ENCODE data around the gene PTRH1. TPM values are rescaled to one million over a fixed set of nuclear protein-coding genes. Genes with fewer than 3 reads are reported as not detected.

The PTRH1 gene
- total RNA-seq, 1 donor, result 16.3 TPM

- no peak for TF ChIP-seq CTCF (IDR thresholded peaks at IDR 0.05; ENCODE audit: extremely low read depth, low read depth, low read length)
- H4K20me1 ChIP-seq (ENCODE audit: insufficient read depth, low read length), result no peaks in the 10 kb centered on the region
- no peak overlapping the region for H3K4me3 ChIP-seq (ENCODE audit: insufficient read depth, low read length)
- no peak overlapping the region for H3K27ac ChIP-seq (ENCODE audit: low read depth, low read length)
- peak; percentile 41 for DNase-seq (ENCODE audit: insufficient read length, low spot score, missing footprints)
- H2AFZ ChIP-seq (ENCODE audit: low read length), result no peak overlapping the region
- H3K79me2 ChIP-seq (ENCODE audit: insufficient read depth, low read length), result no peaks in the 10 kb centered on the region
- no peaks in the 10 kb centered on the region for H3K9me3 ChIP-seq (ENCODE audit: low read depth, low read length)
- no peaks in the 10 kb centered on the region for H3K36me3 ChIP-seq (ENCODE audit: insufficient read depth, low read length)
- H3K4me2 ChIP-seq (ENCODE audit: insufficient read depth, low read length), result no peak overlapping the region
- peaks cover 3% of the 10 kb centered on the region for H3K4me1 ChIP-seq (ENCODE audit: insufficient read depth, low read length)
- no peaks in the 10 kb centered on the region for H3K27me3 ChIP-seq (ENCODE audit: insufficient read depth, low read length)
Observed at GRCh38 chr9:127700594-127701255, 14.7 kb downstream of the PTRH1 start.

GRCh38 chr9:127700140-127700539, 15.3 kb downstream of the PTRH1 start:
- H3K27me3 ChIP-seq (ENCODE audit: insufficient read depth, low read length), result no peaks in the 10 kb centered on the region
- H3K79me2 ChIP-seq (ENCODE audit: insufficient read depth, low read length), result no peaks in the 10 kb centered on the region
- no peak overlapping the region for H2AFZ ChIP-seq (ENCODE audit: low read length)
- peak; percentile 15 for DNase-seq (ENCODE audit: insufficient read length, low spot score, missing footprints)
- no peaks in the 10 kb centered on the region for H3K9me3 ChIP-seq (ENCODE audit: low read depth, low read length)
- peaks cover 3% of the 10 kb centered on the region for H3K4me1 ChIP-seq (ENCODE audit: insufficient read depth, low read length)
- H4K20me1 ChIP-seq (ENCODE audit: insufficient read depth, low read length), result no peaks in the 10 kb centered on the region
- TF ChIP-seq CTCF (IDR thresholded peaks at IDR 0.05; ENCODE audit: extremely low read depth, low read depth, low read length), result no peak
- H3K27ac ChIP-seq (ENCODE audit: low read depth, low read length), result no peak overlapping the region
- no peak overlapping the region for H3K4me2 ChIP-seq (ENCODE audit: insufficient read depth, low read length)
- no peak overlapping the region for H3K4me3 ChIP-seq (ENCODE audit: insufficient read depth, low read length)
- no peaks in the 10 kb centered on the region for H3K36me3 ChIP-seq (ENCODE audit: insufficient read depth, low read length)

GRCh38 chr9:127698985-127699670, 16.3 kb downstream of the PTRH1 start:
- no peaks in the 10 kb centered on the region for H3K27me3 ChIP-seq (ENCODE audit: insufficient read depth, low read length)
- H4K20me1 ChIP-seq (ENCODE audit: insufficient read depth, low read length), result no peaks in the 10 kb centered on the region
- H3K9me3 ChIP-seq (ENCODE audit: low read depth, low read length), result no peaks in the 10 kb centered on the region
- H3K4me3 ChIP-seq (ENCODE audit: insufficient read depth, low read length), result peak overlapping the region; percentile 56
- H3K36me3 ChIP-seq (ENCODE audit: insufficient read depth, low read length), result no peaks in the 10 kb centered on the region
- peak; percentile 99 for DNase-seq (ENCODE audit: insufficient read length, low spot score, missing footprints)
- H2AFZ ChIP-seq (ENCODE audit: low read length), result peak overlapping the region; percentile 80
- peak overlapping the region; percentile 61 for H3K27ac ChIP-seq (ENCODE audit: low read depth, low read length)
- H3K79me2 ChIP-seq (ENCODE audit: insufficient read depth, low read length), result no peaks in the 10 kb centered on the region
- TF ChIP-seq CTCF (IDR thresholded peaks at IDR 0.05; ENCODE audit: extremely low read depth, low read depth, low read length), result no peak
- peak overlapping the region; percentile 79 for H3K4me2 ChIP-seq (ENCODE audit: insufficient read depth, low read length)
- H3K4me1 ChIP-seq (ENCODE audit: insufficient read depth, low read length), result peaks cover 3% of the 10 kb centered on the region

DNA sequence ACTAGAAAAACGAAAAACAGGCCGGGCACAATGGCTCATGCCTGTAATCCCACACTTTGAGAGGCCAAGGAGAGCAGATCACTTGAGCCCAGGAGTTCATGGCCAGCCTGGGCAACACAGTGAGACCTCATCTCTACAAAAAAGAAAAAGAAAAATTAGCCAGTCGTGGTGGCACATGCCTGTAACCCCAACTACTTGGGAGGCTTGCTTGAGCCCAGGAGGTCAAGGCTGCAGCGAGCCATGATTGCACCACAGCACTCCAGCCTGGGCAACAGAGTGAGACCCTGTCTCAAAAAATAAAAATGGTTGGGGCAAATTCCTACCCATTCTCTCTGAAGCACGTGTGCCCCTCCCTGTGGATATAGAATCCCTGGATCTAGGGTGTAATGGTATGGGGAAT, 17.1 kb downstream of the PTRH1 start:
- H3K9me3 ChIP-seq (ENCODE audit: low read depth, low read length), result no peaks in the 10 kb centered on the region
- no peak overlapping the region for H3K4me2 ChIP-seq (ENCODE audit: insufficient read depth, low read length)
- H4K20me1 ChIP-seq (ENCODE audit: insufficient read depth, low read length), result no peaks in the 10 kb centered on the region
- H3K79me2 ChIP-seq (ENCODE audit: insufficient read depth, low read length), result no peaks in the 10 kb centered on the region
- TF ChIP-seq CTCF (IDR thresholded peaks at IDR 0.05; ENCODE audit: extremely low read depth, low read depth, low read length), result no peak
- H3K36me3 ChIP-seq (ENCODE audit: insufficient read depth, low read length), result peaks cover 4% of the 10 kb centered on the region
- H3K27me3 ChIP-seq (ENCODE audit: insufficient read depth, low read length), result no peaks in the 10 kb centered on the region
- no peak overlapping the region for H3K27ac ChIP-seq (ENCODE audit: low read depth, low read length)
- no peak overlapping the region for H3K4me3 ChIP-seq (ENCODE audit: insufficient read depth, low read length)
- no peak for DNase-seq (ENCODE audit: insufficient read length, low spot score, missing footprints)
- no peak overlapping the region for H2AFZ ChIP-seq (ENCODE audit: low read length)
- peaks cover 3% of the 10 kb centered on the region for H3K4me1 ChIP-seq (ENCODE audit: insufficient read depth, low read length)
